Ureter (tissue), 1 donor: Measurements from ENCODE around the gene TIMM17B. TPM values are rescaled to one million over a fixed set of nuclear protein-coding genes. Genes with fewer than 3 reads are reported as not detected.
A peak's percentile ranks its signal among the peaks of the same experiment; 100 is the strongest.

Source experiments
- DNase-seq: peaks from one replicate; pipeline ENCODE4 v3.0.0-alpha.2; 2020; ENCODE audit warnings: low spot score
- total RNA-seq: library from RNA; stranded (reverse); gene quantifications from one replicate; pipeline ENCODE4 v1.2.4, GENCODE V29; 2023
- donor health status: DM: yes; HTN: yes; CAD: no.

Gene TIMM17B
- total RNA-seq, 1 donor from 2014 or later = 50.6 TPM

- peak; percentile 92 for DNase-seq
Measured at GRCh38 chrX:48918643-48919340, 21.2 kb upstream of the TIMM17B start, which contains the start of gene PIM2. PIM2 (minus strand) TSS chrX:48919024; CDS start chrX:48918834, 190 bp downstream.

GRCh38 chrX:48918301-48918642 is 20.7 kb upstream of the TIMM17B start:
- no peak for DNase-seq

- DNase-seq = peak; percentile 90
Measured at GRCh38 chrX:48917139-48918001, 19.8 kb upstream of the TIMM17B start.

- no peak for DNase-seq
Measured at GRCh38 chrX:48914593-48915493, 17.3 kb upstream of the TIMM17B start.

GRCh38 chrX:48913605-48914366 is 16.2 kb upstream of the TIMM17B start:
- no peak for DNase-seq

- peak; percentile 87 for DNase-seq
Measured at GRCh38 chrX:48911412-48912182, 14.0 kb upstream of the TIMM17B start, which contains the start of gene SLC35A2. SLC35A2 (minus strand) TSS chrX:48911646; CDS start chrX:48911636, 10 bp downstream.

- DNase-seq = no peak
Measured at GRCh38 chrX:48910926-48911411, 13.4 kb upstream of the TIMM17B start.

GRCh38 chrX:48909703-48910294 is 12.2 kb upstream of the TIMM17B start:
- DNase-seq = no peak

- no peak for DNase-seq
Measured at GRCh38 chrX:48908600-48908999, 11.0 kb upstream of the TIMM17B start.

- no peak for DNase-seq
Measured at GRCh38 chrX:48905090-48905790, 7.7 kb upstream of the TIMM17B start.

- DNase-seq = no peak
Measured at GRCh38 chrX:48904626-48905025, 7.1 kb upstream of the TIMM17B start.

- DNase-seq = no peak
Measured at GRCh38 chrX:48904180-48904579, 6.6 kb upstream of the TIMM17B start.

GRCh38 chrX:48903290-48903689 is 5.7 kb upstream of the TIMM17B start:
- no peak for DNase-seq

GRCh38 chrX:48902776-48903175 is 5.2 kb upstream of the TIMM17B start:
- no peak for DNase-seq

GRCh38 chrX:48902135-48902534 is 4.6 kb upstream of the TIMM17B start:
- no peak for DNase-seq

- DNase-seq = no peak
Measured at GRCh38 chrX:48901069-48901468, 3.5 kb upstream of the TIMM17B start.

GRCh38 chrX:48899078-48899410 is 1.5 kb upstream of the TIMM17B start:
- no peak for DNase-seq

GRCh38 chrX:48897157-48897624 is 377 bp downstream of the TIMM17B start:
- DNase-seq = peak; percentile 82

GRCh38 chrX:48896611-48897011 is 957 bp downstream of the TIMM17B start:
- no peak for DNase-seq
